HG03064 (cell line): ENCODE results near the gene PSMD13.
A peak's percentile ranks its signal among the peaks of the same experiment; 100 is the strongest.

Experiments used
- ATAC-seq: cut with Tn5 transposase; IDR thresholded peaks from one replicate; pipeline ENCODE4 v1.9.1; 2021; ENCODE audit warnings: low read depth; ENCODE audit not compliant: unreplicated experiment

The PSMD13 gene

DNA sequence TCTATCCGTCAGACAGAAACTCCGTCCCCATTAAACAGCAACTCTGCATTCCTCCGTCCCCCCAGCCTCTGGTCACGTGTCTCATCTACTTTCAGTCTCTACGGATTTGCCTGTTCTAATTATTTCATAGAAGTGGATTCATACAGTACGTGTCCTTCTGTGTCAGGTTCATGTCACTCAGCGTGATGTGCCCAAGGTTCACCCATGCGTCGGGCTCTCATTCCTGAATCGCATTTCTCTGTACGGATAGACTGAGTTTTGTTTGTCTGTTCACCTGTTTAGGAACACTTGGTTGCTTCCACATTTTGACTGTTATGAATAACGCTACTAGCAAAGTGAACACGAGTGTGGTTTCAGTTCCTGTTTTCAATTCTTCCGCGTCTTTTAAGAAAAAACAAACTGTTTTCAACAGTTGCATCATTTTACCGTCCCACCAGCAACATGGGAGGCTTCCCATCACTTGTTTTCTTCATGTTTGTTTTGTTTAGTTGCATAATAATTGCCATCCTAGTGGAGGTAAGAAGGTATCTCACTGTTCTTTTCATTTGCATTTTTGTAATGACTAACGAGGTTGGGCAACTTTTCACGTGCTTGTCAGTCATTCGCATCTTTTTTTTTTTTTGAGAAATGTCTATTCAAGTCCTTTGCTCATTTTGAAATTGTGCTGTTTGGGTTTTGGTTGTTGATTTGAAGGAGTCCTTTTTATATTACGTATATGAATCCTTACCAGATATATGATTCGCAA lies 32.5 kb downstream of the PSMD13 start:
- ATAC-seq = peak; percentile 74

GRCh38 chr11:270451-271318 lies 33.9 kb downstream of the PSMD13 start:
- no peak for ATAC-seq

DNA sequence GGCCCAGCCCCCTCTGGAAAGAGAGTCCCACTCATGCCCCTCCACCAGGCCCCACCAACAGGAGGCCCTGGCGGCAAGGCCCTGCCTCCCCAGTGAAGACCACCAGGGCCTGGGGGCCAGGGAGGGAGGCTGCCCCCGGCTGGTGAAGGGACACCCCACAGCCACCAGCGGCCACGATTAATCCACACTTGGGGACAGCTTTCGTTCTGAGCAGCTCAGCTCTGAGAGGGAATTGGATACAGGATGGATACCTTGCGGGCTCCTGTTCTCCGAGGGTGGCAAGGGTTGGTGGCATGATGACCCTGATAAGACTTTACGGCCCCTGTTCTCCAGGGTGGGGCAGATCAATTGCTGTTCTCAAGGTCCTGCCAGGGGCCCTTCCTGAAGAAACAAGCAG lies 34.5 kb downstream of the PSMD13 start:
- ATAC-seq = no peak

- ATAC-seq = no peak
Measured at GRCh38 chr11:272195-272930, 35.6 kb downstream of the PSMD13 start.

DNA sequence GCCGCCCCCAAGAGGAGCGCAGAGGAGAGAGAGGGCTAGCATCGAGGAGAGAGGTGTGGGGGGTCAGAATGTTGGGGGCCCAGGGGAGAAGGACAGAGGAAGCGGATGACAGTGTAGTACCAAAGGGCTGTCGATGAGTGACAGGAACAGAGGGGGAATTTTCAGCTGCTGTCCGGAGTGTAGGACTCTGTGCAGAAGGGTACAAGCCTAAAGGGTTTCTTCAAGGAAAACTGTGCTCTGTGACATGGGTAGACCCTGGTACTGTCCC lies 36.1 kb downstream of the PSMD13 start:
- ATAC-seq = no peak

- ATAC-seq = no peak
Measured at GRCh38 chr11:276219-276618, 39.4 kb downstream of the PSMD13 start.

DNA sequence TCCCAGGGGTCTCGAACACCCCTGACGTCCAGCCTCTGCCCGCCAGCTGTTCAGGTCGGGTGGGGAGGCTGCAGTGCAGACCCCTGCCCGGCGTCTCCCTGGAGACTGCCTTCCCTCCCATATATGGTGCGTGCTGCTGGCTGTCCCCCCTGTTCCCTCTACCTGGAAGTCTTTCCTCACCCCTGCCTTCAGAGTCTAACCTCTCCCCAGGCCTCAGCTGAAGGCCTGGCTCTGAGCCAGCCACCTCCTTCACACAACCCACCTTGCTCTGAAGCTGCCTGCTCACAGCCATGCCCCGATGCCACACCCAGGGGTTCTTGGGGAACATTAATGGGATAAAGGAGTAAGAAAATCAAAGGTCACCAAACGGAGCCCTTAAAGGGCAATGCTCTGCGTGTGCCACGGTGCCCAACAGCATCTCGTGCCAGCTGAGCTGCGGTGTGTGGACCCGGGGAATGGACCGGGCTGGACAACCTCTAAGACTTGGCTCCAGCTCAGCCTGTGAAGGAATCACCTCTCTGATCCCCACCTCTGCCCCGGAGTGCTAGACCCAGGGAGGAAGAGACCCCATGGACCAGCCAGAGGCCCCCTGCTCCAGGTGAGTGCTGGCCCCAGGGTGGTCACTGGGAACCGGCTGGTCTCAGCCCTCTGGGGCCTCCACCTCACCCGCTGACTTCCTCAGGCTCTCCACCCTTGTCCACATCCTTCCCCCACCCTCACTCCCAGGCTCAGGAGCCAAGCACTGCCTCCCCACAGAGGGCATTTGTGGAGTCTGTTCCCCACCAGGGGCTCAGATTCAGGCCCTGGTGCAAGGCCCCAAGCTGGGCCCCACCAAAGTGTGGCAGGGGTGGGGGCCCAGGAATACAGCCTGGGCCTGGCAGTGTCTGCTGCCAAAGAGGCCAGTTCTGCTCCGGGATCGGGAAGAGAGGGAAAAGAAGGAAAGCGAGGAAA lies 41.5 kb downstream of the PSMD13 start, which contains the start of gene NLRP6:
NLRP6 (plus strand) TSS at position 407 of the 951 bp plus-strand sequence; CDS start at position 570, 163 bp downstream.
- ATAC-seq = no peak

- ATAC-seq = no peak
Measured at GRCh38 chr11:279040-279965, 42.5 kb downstream of the PSMD13 start.

GRCh38 chr11:279966-280705 lies 43.4 kb downstream of the PSMD13 start:
- no peak for ATAC-seq

DNA sequence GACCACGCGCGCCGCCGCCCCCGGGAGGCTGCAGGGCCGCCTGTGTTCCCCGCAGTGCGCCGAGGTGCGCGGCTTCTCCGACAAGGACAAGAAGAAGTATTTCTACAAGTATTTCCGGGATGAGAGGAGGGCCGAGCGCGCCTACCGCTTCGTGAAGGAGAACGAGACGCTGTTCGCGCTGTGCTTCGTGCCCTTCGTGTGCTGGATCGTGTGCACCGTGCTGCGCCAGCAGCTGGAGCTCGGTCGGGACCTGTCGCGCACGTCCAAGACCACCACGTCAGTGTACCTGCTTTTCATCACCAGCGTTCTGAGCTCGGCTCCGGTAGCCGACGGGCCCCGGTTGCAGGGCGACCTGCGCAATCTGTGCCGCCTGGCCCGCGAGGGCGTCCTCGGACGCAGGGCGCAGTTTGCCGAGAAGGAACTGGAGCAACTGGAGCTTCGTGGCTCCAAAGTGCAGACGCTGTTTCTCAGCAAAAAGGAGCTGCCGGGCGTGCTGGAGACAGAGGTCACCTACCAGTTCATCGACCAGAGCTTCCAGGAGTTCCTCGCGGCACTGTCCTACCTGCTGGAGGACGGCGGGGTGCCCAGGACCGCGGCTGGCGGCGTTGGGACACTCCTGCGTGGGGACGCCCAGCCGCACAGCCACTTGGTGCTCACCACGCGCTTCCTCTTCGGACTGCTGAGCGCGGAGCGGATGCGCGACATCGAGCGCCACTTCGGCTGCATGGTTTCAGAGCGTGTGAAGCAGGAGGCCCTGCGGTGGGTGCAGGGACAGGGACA lies 44.1 kb downstream of the PSMD13 start:
- ATAC-seq = no peak

DNA sequence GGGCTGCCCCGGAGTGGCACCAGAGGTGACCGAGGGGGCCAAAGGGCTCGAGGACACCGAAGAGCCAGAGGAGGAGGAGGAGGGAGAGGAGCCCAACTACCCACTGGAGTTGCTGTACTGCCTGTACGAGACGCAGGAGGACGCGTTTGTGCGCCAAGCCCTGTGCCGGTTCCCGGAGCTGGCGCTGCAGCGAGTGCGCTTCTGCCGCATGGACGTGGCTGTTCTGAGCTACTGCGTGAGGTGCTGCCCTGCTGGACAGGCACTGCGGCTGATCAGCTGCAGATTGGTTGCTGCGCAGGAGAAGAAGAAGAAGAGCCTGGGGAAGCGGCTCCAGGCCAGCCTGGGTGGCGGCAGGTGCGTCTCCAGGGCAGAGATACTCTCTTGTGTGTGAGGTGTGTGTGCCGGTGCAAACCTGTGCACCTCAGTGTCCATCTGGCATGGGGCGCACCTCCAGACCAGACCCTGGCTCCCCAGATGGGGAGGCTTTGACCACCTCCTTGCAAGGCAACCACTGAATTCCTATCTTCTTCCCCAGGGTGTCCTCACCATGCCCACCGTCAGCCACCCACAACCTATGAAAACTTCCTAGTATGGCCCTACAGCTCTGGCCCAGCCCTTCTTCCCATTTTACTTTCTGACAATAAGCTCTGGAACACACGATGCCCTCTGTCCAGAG lies 44.8 kb downstream of the PSMD13 start:
- no peak for ATAC-seq

GRCh38 chr11:282171-282570 lies 45.4 kb downstream of the PSMD13 start:
- no peak for ATAC-seq

DNA sequence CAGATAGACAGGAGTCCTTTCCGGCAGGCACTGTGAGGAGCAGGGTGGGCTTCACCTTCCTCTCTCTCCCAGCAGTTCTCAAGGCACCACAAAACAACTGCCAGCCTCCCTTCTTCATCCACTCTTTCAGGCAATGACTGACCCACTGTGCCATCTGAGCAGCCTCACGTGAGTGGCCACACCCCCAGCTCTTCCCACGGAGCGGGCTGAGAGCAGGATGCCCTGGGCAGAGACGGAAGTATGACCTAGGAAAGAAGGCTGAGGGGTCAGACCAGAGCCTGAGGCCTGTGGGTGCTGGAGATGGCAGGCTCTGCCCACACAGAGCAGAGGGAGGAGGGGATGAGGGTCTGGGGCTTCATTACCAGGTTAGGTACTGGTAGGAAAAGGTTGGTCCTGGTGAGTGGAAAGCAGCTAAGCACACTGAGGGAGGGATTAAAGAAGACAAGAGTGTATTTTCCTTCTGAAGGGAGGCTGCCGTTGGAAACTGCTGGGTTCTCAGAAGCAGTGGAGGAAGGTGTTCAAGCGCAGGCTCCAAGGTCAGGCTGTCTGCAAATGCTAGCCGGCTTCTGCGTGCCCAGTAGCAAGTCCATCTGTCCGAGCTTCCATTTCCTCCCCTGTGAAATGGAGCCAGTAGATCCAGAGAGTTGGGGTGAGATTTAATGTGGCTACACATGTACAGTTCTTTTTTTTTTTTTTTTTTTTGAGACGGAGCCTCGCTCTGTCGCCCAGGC lies 46.0 kb downstream of the PSMD13 start:
- ATAC-seq = no peak

DNA sequence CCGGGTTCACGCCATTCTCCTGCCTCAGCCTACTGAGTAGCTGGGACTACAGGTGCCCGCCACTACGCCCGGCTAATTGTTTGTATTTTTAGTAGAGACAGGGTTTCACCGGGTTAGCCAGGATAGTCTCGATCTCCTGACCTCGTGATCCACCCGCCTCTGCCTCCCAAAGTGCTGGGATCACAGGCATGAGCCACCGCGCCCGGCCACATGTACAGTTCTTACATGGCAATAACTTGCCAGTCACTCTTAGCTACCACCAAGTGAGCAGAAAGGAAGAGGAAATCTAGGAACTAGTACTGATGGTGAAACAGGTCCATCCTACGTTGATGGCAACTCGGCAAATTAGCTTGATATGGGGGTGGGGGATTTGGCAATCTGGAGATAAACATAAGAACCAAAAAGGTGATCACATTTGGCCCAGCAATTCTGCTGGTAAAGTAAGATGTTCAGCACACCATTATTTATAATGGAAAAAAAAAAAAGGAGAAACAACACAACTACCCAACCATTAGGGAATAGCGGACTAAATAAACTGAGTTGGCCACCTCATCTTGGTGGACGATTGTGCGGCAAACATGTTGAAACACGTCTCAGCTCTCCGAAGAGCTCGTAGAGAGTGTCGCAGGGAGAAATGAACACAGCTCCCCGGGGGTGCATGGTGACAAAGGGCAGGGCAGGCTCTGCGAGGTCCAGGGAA lies 46.8 kb downstream of the PSMD13 start:
- ATAC-seq = no peak

DNA sequence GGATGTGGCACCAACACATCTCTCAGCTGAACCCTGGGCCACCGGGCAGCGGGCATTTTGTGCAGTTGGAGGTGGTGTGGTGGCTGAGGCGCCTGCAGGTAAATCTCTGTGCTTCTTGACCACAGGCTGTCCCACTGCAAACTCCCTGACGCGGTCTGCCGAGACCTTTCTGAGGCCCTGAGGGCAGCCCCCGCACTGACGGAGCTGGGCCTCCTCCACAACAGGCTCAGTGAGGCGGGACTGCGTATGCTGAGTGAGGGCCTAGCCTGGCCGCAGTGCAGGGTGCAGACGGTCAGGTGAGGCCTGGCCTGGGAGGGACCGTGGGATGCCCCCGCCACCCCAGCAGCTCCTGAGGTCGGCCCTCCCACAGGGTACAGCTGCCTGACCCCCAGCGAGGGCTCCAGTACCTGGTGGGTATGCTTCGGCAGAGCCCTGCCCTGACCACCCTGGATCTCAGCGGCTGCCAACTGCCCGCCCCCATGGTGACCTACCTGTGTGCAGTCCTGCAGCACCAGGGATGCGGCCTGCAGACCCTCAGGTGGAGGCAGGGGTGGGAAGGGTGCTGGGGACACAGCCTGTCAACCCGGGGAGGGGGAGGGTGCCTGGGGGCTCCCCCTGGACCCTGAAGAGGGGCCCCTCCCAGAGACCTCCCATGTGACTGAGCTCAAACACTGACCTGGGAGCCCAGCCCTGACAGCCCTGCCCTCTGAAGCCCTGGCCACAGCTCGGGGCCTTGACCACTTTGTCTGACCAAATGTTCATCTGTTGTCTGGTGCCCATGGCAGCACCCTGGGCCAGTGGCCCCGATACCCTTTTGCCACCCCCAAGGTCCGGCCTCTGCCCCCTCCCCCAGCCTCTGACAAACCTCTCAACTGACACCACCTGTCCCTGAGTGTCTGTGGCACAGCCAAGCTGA lies 47.6 kb downstream of the PSMD13 start:
- no peak for ATAC-seq
